ENCODE data around the gene MIS12.

Gene MIS12, protein sequence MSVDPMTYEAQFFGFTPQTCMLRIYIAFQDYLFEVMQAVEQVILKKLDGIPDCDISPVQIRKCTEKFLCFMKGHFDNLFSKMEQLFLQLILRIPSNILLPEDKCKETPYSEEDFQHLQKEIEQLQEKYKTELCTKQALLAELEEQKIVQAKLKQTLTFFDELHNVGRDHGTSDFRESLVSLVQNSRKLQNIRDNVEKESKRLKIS

DNA sequence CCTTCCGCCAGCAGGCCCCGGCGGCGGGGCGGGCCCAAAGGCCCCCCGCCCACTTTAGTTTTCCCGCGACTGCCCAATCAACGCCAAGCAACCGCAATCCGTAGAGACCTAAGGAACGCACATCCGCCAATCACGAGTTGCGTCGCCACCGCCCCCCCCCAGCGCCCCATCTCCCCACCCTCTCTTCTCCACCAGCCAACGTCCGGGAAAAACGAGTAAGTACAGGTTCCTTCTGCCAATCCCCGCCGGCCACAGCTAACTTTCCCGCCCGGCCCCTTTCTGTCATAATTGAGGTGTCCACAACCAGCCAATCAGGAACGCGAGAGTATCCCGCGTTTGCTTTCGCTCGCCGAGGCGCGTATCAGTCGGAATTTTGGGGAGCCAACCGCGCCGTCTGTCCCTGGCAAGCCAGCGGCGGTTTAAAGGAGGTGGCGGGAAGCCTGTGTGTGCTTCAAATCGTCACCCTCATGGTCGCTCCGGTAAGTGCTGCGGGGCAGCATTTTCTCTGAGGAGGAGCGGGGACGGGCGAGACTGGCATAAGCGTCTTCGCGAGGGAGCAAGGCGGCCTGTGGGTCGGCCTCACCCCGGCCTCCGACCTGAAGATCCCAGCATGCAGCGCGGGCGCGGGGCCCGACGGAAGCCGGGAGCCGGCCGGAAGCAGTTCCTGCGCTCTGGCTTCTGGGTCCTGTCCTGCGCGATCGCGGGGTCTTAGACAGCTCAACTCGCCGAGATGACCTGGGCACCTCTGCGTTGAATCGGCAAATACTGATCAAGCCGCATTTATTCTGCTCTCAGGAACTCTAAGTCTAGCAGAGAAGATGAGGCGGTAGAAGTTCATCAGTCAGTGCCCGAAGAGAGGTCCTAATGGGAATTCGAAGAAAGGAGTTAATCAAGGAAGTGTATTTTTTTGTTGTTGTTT, at the start of gene MIS12:
Gene MIS12 (plus strand): TSS at position 361 of the 919 bp plus-strand sequence. CDS start 2,297 bp downstream, outside the sequence.
- DNase-seq, result peak; percentile 99

DNA sequence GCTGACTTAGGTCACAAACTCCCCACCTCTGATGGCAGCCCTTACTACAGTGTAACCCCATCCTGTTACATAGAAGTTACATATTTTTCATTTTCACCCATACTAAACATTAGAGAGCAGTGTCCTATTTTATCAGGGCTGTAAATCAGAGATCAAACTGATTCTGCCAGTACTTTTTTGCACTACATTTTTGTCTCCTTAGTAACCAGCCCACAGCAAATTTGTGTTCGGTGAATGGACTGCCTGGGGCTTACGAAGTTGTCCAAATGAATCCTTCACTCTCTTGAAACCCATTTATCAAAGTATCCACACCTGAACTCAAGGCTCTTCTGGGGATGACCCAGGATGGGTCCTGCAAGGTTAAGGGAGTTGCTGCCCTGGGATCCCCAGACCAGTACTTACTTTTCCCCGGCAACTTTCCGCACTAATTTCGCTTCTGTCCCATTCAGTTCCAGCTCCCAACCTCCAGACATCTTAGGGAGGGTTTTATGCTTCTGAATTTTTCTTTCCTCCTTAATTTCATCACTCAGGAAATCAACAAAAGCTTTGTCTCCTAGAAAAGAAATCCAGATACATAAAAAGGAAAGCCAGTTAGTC, 48.5 kb upstream of the MIS12 start:
- no peak for DNase-seq

DNA sequence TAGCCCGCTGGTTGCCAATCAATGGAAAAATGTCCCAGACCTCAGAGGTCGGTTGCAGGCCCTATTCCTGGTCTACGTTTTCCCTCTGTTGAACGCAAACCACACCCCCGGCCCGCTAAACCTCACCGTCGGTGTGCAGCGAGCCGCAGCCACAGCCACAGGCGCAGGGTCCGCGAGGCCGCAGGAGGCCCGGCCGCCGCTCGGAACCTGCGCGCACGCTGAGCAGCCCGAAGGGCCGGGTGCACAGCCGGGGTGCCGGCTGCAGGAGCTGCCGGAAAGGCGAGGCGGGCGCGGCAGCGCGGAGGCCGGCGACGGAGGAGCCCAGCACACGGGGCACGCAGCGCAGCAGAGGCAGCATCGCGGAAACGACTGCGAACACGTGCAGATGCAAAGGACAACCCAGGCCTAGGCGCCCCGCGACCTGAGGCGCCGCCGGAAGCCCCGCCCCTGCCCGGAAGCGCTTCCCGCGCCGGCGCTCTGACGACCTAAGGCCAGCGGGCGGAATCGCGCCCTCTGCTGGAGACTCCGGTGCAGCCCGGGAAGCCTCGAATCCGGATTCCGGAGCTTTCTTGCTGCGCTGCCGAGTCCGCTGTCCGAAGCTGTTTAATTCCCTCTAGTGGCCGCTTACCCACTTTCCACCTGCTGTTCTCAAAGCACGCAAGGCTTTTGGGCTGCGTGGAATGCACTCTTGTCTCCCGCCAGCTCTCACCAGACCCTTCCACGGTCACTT, 47.5 kb upstream of the MIS12 start, which contains the start of gene C1QBP:
Gene C1QBP (minus strand): TSS at position 440 of the 730 bp plus-strand sequence. CDS start 82 bp downstream, at position 358.
- DNase-seq, result peak; percentile 91

DNA sequence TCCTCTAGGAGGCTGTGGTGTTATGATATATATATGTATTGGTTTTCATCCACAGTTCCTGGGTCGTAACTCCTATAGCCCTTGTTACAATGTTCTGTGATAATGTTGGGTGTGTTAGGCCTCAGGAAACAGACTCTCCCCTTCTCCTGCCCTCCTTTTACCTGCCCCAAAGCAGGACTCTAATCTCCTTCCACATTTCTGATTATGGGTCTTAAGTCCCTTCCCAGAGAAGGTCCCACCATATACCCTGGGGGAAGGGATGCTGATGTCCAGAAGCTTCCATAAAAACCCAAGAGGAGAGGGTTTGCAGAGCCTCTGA, 47.0 kb upstream of the MIS12 start:
- no peak for DNase-seq

DNA sequence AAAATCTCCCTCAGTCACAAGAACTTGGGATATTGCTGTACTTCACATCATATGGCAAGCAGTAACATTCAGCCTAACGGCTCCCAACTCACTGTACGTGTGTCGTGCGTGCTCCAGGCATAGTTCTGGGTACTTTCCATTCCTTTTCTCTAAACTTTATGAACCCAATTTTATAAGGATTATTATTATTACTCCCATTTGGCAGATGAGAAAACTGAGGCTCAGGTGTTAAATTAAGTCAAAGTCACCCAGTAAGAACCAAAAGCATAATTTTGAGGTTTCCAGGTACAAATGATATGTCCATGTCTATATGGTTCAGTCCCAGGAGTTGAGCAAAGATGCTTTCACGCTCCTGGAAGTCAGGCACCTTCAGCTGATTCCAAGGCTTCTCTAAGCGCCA, 42.6 kb upstream of the MIS12 start:
- DNase-seq, result no peak

DNA sequence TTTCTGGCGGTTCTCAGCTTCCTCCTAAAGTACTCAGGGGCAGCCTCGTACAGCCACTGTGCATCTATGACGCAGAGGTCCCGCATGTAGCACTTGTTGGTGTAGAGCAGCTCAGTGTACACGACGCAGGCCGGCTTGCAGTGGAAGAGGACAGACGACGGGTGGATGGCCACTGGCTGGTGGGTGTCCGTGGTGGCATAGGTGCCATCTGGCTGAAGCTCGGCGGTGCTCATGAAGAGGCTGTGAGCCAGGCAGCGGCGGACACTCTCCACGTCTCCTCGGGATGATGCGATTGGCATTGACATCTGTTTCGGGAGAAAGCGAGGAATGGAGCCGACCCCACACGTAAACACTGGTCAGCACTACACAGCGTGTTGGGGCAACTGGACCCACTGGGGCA, 42.2 kb upstream of the MIS12 start:
- no peak for DNase-seq

DNA sequence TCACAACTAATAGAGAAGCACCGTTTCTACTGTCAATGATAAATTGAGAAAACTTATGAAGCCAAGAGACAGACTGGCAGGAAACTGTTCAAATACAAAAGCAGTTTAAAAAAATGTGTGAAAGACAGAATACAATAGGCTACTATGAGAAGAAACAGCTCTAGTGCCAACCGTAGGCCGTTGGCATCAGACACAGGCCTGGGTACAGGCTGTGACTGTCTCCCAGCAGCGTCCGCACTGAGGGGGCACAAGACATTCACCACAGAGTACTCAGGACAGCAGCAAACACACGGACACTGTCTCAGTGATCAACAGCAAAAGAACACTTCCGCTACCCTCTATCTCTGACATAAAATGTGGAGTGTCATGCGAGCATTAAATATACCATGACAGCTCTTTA, 39.6 kb upstream of the MIS12 start:
- DNase-seq, result no peak

DNA sequence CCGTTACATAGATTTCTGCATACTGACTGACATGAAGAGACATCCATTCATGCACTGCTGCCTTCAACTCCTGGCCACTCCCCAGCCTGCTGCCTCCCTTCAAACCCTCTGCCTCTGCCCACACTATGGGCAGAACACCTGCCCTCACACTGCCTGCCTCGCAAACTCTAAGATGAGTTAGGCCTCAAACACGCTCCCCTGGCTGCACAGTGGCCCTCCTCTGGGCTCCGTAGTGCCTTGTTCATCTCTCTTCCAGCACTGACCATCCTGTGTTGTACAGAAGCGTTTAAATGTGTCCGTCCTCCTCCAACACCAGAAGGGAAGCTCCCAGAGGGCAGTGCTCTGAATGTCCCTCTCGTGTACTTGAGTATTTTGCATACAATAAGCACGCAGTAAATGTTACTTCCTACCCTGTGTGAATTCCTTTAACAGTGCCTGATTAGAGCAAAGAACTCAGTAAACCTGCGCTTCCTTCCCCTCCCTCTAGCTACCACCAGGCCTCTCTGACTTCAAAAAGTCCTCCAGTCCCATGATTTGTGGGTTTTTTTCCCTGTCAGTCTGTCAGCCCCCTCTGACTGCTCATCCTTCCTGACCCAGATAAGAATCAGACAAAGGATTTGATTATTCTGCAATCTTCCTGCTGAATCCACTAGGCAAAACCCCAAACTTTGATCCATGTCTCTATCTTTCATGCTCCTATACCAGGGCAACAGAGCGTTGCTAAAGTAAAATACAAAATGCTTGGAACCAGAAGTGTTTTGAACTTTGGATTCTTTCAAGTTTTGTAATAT, 21.5 kb upstream of the MIS12 start:
- DNase-seq, result no peak

DNA sequence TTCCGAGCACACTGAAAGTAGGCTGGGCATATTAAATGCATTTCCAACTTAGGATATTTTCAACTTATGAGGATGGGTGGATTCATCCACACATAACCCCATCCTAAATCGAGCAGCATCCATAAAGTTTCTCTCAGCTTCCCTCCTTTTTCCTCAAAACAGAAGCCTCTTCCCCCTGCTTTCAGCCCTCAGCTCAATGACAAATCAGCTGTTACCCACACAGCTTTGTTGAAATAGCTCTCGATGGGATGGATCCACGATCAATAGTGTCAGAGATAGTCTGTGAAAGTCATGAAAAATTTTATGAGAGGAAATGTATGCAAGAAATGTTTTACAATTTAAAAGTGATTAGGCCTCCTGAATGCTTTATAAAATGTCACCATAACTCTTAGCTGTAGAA, 20.1 kb upstream of the MIS12 start:
- no peak for DNase-seq

DNA sequence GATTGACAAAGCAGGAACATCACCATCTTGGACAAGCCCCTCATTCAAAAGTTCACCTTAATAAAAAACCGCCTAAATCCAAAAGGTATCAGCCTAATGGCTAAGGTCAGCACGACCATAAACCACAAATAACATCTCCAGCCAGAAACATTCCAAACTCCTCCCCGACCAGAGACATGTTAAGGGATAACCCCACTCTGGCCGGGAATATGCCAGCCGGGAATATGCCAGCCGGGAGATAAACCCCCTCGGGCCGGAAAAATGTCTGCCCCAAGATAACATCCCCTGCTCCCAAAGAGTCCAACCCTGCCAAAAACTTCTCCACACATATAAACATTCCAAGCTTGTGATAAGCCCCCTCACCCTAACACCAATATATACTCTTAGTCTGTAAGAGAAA, 18.9 kb upstream of the MIS12 start:
- DNase-seq, result no peak

DNA sequence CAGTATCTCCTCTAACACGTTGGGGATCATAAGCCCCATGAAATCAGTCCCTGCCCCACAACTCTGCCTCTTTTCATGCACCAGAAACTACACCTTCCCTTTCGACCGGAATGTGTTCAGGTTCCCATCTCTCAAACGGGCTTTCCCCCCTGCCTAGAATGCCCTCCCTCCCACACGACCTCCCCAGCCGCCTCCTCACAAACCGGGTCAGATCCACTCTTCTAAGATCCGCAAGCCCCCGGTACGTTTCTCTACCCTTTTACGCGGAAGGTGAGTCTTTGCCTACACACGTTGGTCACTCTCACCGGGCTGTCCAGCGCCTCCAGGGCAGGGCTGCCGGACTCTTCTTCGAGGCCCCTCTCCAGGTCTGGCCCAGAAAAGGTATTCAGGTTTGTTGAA, 18.3 kb upstream of the MIS12 start:
- DNase-seq, result no peak

DNA sequence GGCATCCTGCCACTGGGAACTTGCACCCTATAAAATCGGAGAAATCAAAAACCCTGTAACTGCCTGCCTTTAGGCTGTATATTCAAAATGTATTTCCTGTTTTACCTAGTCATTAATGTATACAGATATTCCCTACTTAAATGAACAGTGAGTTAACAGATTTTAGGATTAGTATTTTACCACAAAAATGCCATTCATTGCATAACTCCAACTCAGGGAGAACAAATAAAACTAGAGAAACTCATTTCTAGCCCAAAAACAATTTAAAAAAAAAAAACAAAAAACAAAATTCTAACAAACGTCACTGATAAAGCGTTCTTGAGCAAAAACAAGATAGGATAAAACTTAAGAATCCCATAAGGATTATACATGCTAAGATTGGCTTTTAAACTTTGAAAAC, 13.9 kb upstream of the MIS12 start:
- DNase-seq, result no peak

DNA sequence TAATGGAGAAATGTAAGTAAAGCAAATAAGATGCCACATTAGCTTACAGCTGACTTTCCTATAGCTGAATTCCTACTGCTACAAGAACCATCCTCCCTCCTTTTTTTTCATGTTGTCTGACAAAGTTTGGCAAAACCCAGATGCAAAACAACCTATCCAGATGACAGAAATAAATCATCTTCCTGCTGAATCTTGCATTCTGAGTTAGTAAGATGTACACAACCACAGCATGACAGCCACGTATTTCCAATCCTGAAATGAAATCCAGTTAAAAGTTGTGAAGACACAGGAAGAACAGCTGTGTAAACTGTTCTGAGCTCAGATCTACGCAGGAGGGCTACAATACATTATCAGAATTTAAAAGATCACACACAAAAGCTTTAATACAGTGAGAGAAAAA, 12.5 kb upstream of the MIS12 start:
- no peak for DNase-seq

DNA sequence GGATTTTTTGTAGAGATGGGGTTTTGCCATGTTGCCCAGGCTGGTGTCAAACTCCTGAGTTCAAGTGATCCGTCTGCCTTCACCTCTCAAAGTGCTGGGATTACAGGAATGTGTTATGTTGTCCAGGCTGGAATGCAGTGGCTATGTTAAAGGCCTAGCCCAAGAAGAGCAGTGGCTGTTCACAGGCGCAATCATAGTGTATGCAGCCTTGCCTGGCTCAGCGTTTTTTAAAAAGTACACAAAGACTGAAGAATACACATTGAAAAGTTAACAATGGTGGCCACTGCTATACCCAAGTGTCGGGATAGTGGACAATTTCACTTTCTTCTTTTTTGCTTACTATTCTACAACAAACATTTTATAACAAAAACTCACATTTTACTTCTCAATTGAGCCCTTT, 7.4 kb upstream of the MIS12 start:
- no peak for DNase-seq

DNA sequence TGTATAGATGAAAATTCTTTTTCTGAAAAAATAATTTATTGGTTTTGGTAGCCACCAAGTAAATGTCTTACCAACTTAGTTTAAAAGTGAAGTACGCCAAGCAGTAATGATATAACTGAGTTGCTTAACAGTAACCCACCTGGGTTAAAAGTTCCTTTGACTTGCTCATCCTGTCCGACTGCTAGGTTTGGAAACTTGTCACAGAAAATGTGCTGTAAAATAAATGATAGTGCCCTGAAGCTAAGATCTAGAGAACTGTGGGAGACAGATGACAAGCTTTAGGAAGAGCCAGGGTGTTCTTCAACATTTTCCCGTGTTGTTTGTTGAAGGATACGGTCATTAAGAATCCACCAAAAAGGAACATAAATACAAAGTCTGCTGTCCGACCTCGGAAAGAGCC, 5.4 kb upstream of the MIS12 start:
- no peak for DNase-seq

DNA sequence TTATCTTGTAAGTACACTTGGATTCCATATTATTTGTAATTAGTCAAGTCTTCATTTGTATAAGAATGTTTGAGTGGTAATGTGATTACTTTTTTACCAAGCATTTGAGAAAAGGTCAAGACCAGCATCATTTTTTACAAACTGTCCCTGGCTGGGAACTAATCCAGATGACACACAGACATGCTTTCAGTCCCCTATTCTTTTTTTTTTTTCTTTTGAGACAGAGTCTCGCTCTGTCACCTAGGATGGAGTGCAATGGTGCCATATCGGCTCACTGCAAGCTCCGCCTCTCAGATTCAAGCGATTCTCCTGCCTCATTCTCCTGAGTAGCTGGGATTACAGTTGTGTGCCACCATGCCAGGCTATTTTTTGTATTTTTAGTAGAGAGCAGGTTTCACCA, 4.9 kb upstream of the MIS12 start:
- no peak for DNase-seq

DNA sequence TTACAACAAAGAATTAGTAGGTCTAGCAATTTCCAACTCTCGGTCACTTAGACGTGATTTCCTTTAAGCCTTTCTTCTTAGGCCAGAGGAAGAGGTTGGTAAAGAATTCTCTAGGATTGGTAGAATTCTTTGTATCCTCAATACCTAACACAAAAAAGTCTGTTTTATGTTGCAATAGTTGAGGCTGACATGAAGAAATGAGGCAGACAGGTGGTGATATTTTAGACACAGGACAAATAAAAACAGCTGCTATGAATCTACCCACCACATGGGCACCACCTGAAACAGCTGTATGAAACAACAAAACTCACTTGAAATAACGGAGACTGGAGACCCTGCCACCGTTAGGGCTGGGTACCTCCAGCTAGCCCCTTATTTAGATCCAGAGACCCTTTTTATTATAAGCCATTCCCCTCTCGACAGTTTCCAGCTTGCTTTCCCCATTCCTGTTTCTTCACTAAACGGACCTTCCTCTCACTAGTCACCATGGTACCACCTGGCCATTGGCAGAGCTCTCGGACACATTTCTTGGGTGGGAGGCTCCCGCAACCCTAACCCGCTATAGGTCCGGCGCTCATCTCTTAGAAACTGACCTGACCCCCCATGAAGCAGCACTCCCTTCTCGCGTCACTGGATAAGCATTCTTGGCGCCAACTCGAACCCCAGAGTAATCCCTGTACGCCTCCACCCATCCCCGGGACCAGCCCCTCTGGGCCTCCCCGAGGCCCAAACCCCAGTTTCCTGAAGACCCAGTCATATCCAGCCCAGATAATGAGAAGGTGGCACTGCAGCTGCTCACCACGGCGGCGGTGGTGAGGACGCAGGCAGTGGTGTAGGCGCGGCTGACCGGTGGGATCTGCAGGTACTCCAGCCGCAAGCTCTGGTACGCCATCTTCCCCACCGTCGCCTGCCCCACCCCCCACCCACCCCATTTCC, 828 bp upstream of the MIS12 start, which contains the start of gene DERL2:
Gene DERL2 (minus strand): TSS at position 909 of the 936 bp plus-strand sequence. CDS start 17 bp downstream, at position 892.
- DNase-seq, result peak; percentile 68

DNA sequence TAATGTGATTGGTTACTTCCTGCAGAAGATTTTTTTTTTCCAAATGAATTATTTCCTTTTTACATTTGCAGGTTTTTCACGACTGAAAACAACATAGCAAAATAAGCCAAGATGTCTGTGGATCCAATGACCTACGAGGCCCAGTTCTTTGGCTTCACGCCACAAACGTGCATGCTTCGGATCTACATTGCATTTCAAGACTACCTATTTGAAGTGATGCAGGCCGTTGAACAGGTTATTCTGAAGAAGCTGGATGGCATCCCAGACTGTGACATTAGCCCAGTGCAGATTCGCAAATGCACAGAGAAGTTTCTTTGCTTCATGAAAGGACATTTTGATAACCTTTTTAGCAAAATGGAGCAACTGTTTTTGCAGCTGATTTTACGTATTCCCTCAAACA, 2.4 kb downstream of the MIS12 start:
- no peak for DNase-seq

DNA sequence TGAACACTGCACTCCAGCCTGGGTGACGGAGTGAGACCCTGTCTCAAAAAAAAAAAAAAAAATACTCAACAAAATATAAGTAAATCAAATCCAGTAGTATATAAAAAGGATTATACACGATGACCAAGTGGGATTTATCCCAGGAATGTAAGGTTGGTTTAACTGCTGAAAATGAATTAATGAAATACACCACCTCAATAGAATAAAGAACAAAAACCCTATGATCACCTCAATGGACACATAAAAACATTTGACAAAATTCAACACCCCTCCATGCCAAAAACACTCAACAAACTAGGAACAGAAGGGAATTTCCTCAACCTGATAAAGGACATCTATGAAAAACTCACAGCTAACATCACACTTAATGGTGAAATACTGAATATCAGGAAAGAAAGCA, 6.6 kb downstream of the MIS12 start:
- no peak for DNase-seq

DNA sequence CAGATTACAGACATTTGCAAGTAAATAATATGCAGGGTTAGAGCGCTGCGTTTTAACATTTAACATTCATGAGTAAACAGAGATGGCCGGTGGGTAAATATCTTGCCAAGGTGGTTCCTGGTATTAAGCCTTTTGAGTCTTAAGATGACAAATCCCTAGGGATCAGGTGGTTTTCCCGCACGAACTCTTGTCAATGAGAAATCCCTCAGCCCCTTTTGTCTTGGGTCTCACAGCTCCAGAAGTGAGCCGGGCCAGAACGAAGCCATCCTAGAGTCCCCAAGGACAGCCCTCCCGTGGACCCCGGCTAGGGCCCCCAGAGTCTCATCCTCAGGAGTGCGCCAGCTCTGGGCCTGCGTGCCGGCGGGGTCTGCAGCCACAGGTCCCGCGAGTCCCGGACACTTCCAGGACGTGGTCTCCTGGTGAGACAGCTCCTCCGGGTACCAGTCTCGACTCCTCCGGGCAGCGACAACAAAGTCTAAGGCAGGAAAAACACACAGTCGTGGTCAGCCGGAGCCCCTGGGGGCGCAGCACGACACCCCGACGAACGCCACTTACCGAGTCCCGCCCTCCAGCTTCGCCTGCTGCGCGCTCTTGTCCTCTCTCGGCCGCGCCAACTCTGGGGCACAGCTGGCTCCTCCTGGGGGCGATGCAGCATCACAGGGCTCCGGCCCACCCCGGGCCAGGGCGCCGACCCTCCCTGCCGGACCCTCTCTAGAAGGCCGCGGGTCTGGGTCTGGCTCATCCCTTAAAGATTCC, 13.3 kb downstream of the MIS12 start:
- no peak for DNase-seq

DNA sequence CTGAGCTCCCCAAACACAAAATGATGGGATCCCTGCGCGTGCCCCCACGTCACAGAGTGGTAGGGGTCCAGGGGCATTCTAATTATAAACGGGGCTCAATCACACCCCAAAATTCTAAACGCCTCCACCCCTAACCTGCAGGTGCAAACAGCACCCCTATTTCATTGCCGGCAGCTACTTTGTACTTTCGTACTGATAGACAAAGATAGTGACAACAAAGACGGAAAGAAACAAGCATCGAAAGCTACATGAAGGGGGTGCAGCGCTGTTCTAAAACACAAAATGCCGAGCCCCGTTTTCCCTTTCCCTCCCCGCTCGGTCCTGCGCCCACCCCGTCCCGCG, 13.9 kb downstream of the MIS12 start:
- no peak for DNase-seq

Data from SHP77 treated with DMSO at 0.1 percent for 48 hours (cell line).